HCT116 (cell line): ENCODE results near the gene NLRP14. TPM values are rescaled to one million over a fixed set of nuclear protein-coding genes. Genes with fewer than 3 reads are reported as not detected.

Experiments
- ATAC-seq: fragments of 200-7000 bp; cut with Tn5 transposase; 2 replicates; pipeline ENCODE4 v1.9.1; 2020; ENCODE audit warnings: mild to moderate bottlenecking, moderate library complexity
- BruUV-seq: library from RNA; stranded (reverse); fragments of 400-500 nt; replicated peaks from 2 replicates; lab custom pipeline; 2021; lab: Mats Ljungman, UMichigan
- CTCF ChIA-PET: fragments of 300-600 bp; sonication (Branson Sonifier 250); formaldehyde crosslinking; loops from one replicate; lab custom pipeline; 2021; ENCODE audit warnings: antibody characterized with exemption; lab: Charles Lee
- POLR2A ChIA-PET: fragments of 300-600, 350-600 bp; sonication (Branson Sonifier 250); formaldehyde crosslinking; loops from one replicate; lab custom pipeline; 2021; ENCODE audit warnings: antibody characterized with exemption; lab: Charles Lee
- RAD21 ChIA-PET, 2 experiments: fragments of 300-600 bp; sonication (Branson Sonifier 250); formaldehyde crosslinking; loops; one replicate each; lab custom pipeline; 2023; ENCODE audit warnings: low total read pairs in 2 of 2; ENCODE audit not compliant: uncharacterized antibody in 2 of 2, unreplicated experiment in 2 of 2, low non-redundant PET in 1 of 2; lab: Charles Lee
- DNase-seq: peaks from one replicate; pipeline ENCODE4 v3.0.0-alpha.2; 2010; ENCODE audit warnings: low read depth, low spot score
- H2AFZ ChIP-seq: fragments of 200-600 bp; shearing (Covaris generic), sonication (generic); 2 replicates; pipeline ENCODE4 v1.6.1; 2017; ENCODE audit warnings: low read depth, mixed run types, mixed read lengths, antibody characterized with exemption, low read length; ENCODE audit not compliant: poor library complexity, severe bottlenecking
- H3K27ac ChIP-seq: 2 replicates; pipeline ENCODE4 v1.5.1; 2012; ENCODE audit warnings: low read depth, low read length
- H3K27me3 ChIP-seq: fragments of 200-600 bp; sonication (generic); 2 replicates; pipeline ENCODE4 v1.6.1; 2016; ENCODE audit warnings: mixed run types, low read length, mixed read lengths; ENCODE audit not compliant: insufficient read depth
- H3K36me3 ChIP-seq, 2 experiments: fragments of 200-500 bp in 1 of 2; fragments of 200-600 bp in 1 of 2; sonication (Bioruptor generic) in 1 of 2; sonication (generic) in 1 of 2; 2 replicates each; pipeline versions ENCODE4 v1.5.1 to v1.6.1; 2014 to 2016; ENCODE audit warnings: low read length in 2 of 2, inconsistent platforms in 1 of 2, mixed read lengths in 1 of 2, mixed run types in 1 of 2; ENCODE audit not compliant: insufficient read depth in 2 of 2, control insufficient read depth in 1 of 2
- H3K4me1 ChIP-seq, 2 experiments: fragments of 200-600 bp in 1 of 2; sonication (generic) in 1 of 2; 2 replicates each; pipeline versions ENCODE4 v1.5.1 to v1.6.1; 2012 to 2017; ENCODE audit warnings: low read length in 2 of 2, inconsistent platforms in 1 of 2, mild to moderate bottlenecking in 1 of 2, mixed read lengths in 1 of 2, mixed run types in 1 of 2, moderate library complexity in 1 of 2; ENCODE audit not compliant: insufficient read depth in 2 of 2, control insufficient read depth in 1 of 2
- H3K4me2 ChIP-seq: fragments of 200-600 bp; sonication (generic); 2 replicates; pipeline ENCODE4 v1.6.1; 2017; ENCODE audit warnings: mixed run types, low read length, mixed read lengths
- H3K4me3 ChIP-seq, 2 experiments: fragments of 200-600 bp in 1 of 2; sonication (generic) in 1 of 2; replicated peaks in 1 of 2; 2 replicates each; pipeline ENCODE4 v1.5.1; 2011 to 2016; ENCODE audit warnings: low read length in 2 of 2, control low read depth in 1 of 2, low read depth in 1 of 2, mild to moderate bottlenecking in 1 of 2, mixed read lengths in 1 of 2, mixed run types in 1 of 2
- H3K79me2 ChIP-seq: fragments of 200-600 bp; sonication (generic); 2 replicates; pipeline ENCODE4 v1.6.1; 2017; ENCODE audit warnings: mild to moderate bottlenecking, mixed run types, low read length, moderate library complexity, mixed read lengths; ENCODE audit not compliant: insufficient read depth
- H3K9ac ChIP-seq: fragments of 200-600 bp; sonication (generic); 2 replicates; pipeline ENCODE4 v1.6.1; 2016; ENCODE audit warnings: low read length, mixed read lengths
- H3K9me2 ChIP-seq: fragments of 200-600 bp; sonication (generic), shearing (Covaris generic); 2 replicates; pipeline ENCODE4 v1.6.1; 2017; ENCODE audit warnings: mixed run types, mild to moderate bottlenecking, moderate library complexity; ENCODE audit not compliant: insufficient read depth
- H3K9me3 ChIP-seq, 2 experiments: fragments of 200-500 bp in 1 of 2; fragments of 200-600 bp in 1 of 2; sonication (Bioruptor generic) in 1 of 2; sonication (generic) in 1 of 2; 2 replicates each; pipeline ENCODE4 v1.6.1; 2014 to 2017; ENCODE audit warnings: low read length in 2 of 2, mixed read lengths in 2 of 2, inconsistent platforms in 1 of 2, low read depth in 1 of 2, mild to moderate bottlenecking in 1 of 2, mixed run types in 1 of 2, moderate library complexity in 1 of 2; ENCODE audit not compliant: control insufficient read depth in 1 of 2, insufficient read depth in 1 of 2
- H4K20me1 ChIP-seq: fragments of 200-600 bp; sonication (generic), shearing (Covaris generic); 2 replicates; pipeline ENCODE4 v1.6.1; 2017; ENCODE audit warnings: mixed run types, mild to moderate bottlenecking, moderate library complexity; ENCODE audit not compliant: insufficient read depth
- CBX3 ChIP-seq: IDR thresholded peaks from 2 replicates; pipeline ENCODE4 v1.6.1; 2012; ENCODE audit warnings: low read depth
- EGR1 ChIP-seq: IDR thresholded peaks from 2 replicates; pipeline ENCODE4 v1.6.1; 2012; ENCODE audit warnings: low read depth
- ELF1 ChIP-seq: IDR thresholded peaks from 2 replicates; pipeline ENCODE4 v1.6.1; 2012; ENCODE audit warnings: low read depth, borderline replicate concordance
- FOSL1 ChIP-seq: IDR thresholded peaks from 2 replicates; pipeline ENCODE4 v1.6.1; 2012; ENCODE audit warnings: low read depth
- POLR2A ChIP-seq: IDR thresholded peaks from 2 replicates; pipeline ENCODE4 v1.7.0; 2011; ENCODE audit warnings: borderline replicate concordance; ENCODE audit not compliant: insufficient read depth, insufficient read length; ENCODE audit errors: extremely low read depth
- RAD21 ChIP-seq: IDR thresholded peaks from 2 replicates; pipeline ENCODE4 v1.6.1; 2012; ENCODE audit warnings: low read depth, mild to moderate bottlenecking
- REST ChIP-seq: IDR thresholded peaks from 2 replicates; pipeline ENCODE4 v1.6.1; 2012; ENCODE audit warnings: low read depth
- SRF ChIP-seq: IDR thresholded peaks from 2 replicates; pipeline ENCODE4 v1.6.1; 2012; ENCODE audit warnings: low read depth
- TCF7L2 ChIP-seq: IDR thresholded peaks from 2 replicates; pipeline ENCODE4 v1.7.0; 2011; ENCODE audit warnings: borderline replicate concordance, inconsistent platforms; ENCODE audit not compliant: insufficient read depth, insufficient read length; ENCODE audit errors: extremely low read depth
- YY1 ChIP-seq: IDR thresholded peaks from 2 replicates; pipeline ENCODE4 v1.6.1; 2011; ENCODE audit warnings: low read length, low read depth, moderate library complexity, mild to moderate bottlenecking; ENCODE audit not compliant: insufficient replicate concordance; ENCODE audit errors: extremely low read depth
- ZNF274 ChIP-seq: fragments of 200-500 bp; sonication (Bioruptor generic); IDR thresholded peaks from 2 replicates; pipeline ENCODE4 v1.6.1; 2014; ENCODE audit warnings: mild to moderate bottlenecking, low read depth, low read length, inconsistent platforms
- intact Hi-C: fragments of 100-400 bp; cut with micrococcal nuclease; formaldehyde crosslinking; loops from 2 replicates; pipeline ENCODE4 v1.10.0; 2022
- total RNA-seq: library from RNA; stranded (reverse); gene quantifications from one replicate; pipeline ENCODE4 v1.2.1, GENCODE V29; 2021; ENCODE audit not compliant: unreplicated experiment
- TF ChIP-seq, protein P1 (sequence below), 3 experiments: fragments of 200-600 bp in 1 of 3; sonication (generic) in 1 of 3; IDR thresholded peaks in 2 of 3; conservative IDR thresholded peaks in 1 of 3; 2 replicates each; pipeline ENCODE4 v1.5.1; 2012 to 2017; ENCODE audit warnings: low read depth in 2 of 3, low read length in 2 of 3, antibody characterized with exemption in 1 of 3, borderline replicate concordance in 1 of 3, control low read depth in 1 of 3, mild to moderate bottlenecking in 1 of 3, mixed read lengths in 1 of 3, mixed run types in 1 of 3, moderate library complexity in 1 of 3; ENCODE audit not compliant: insufficient read depth in 1 of 3

The NLRP14 gene
- total RNA-seq, 1 experiment from 2014 or later = 0.49 TPM

DNA sequence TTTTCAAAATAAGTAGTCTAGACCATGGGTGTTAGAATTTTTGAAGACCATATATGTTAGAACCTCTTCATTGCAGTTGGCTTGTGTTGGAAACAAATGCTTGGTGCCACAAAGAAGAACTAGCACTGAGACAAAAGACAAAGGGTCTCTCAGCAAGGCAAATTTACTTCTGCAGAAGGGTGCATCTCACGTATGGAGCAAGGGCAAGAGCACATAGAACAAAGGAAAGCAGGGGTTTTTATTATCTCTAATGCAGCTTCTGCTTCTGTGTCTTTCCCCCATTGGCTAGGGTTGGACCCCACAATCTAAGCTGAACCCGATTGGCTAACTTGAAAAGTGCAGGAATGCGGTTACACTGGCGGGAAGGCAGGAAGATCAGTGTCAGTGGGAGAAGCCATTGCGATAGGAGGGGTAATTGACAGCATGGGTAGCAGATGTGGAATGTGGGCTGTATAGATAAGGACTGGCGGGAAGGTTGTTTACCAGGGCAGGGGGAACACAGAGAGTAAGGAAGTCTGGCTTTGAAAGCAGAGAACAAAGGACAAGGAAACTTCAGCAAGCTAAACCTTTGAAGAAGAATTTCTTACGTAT is 59.4 kb downstream of the NLRP14 start:
- RAD21 ChIA-PET = no interaction called here

More for the DNA sequence above, 59.4 kb downstream of the NLRP14 start:
- no TSS peak for BruUV-seq
- Histone ChIP-seq H3K9ac (no peak overlapping the region), H2AFZ (no peak overlapping the region), H4K20me1 (no peaks in the 10 kb centered on the region), H3K9me2 (no peaks in the 10 kb centered on the region), H3K79me2 (no peaks in the 10 kb centered on the region), H3K27me3 (peaks cover 10% of the 10 kb centered on the region), H3K4me1 (no peaks in the 10 kb centered on the region), H3K4me2 (no peak overlapping the region), H3K27ac (no peak overlapping the region)
- ATAC-seq (no peak), DNase-seq (no peak)
- POLR2A ChIA-PET = no interaction called here
- CTCF ChIA-PET = no interaction called here
- TF ChIP-seq CBX3 (no peak), REST (no peak), ELF1 (no peak), SRF (no peak), ZNF274 (no peak), RAD21 (no peak), EGR1 (no peak), YY1 (no peak), POLR2A (no peak), TCF7L2 (no peak), FOSL1 (no peak)
- TF ChIP-seq, protein P1, sequence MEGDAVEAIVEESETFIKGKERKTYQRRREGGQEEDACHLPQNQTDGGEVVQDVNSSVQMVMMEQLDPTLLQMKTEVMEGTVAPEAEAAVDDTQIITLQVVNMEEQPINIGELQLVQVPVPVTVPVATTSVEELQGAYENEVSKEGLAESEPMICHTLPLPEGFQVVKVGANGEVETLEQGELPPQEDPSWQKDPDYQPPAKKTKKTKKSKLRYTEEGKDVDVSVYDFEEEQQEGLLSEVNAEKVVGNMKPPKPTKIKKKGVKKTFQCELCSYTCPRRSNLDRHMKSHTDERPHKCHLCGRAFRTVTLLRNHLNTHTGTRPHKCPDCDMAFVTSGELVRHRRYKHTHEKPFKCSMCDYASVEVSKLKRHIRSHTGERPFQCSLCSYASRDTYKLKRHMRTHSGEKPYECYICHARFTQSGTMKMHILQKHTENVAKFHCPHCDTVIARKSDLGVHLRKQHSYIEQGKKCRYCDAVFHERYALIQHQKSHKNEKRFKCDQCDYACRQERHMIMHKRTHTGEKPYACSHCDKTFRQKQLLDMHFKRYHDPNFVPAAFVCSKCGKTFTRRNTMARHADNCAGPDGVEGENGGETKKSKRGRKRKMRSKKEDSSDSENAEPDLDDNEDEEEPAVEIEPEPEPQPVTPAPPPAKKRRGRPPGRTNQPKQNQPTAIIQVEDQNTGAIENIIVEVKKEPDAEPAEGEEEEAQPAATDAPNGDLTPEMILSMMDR (IDR thresholded peaks at IDR 0.05 in 2 of 3, conservative IDR thresholded peaks at IDR 0.05 in 1 of 3; ENCODE audit: borderline replicate concordance in 1 of 3, insufficient read depth in 1 of 3, low read depth in 2 of 3, low read length in 2 of 3) = no peak
- TF ChIP-seq, all 23 proteins: peak for 0
- intact Hi-C loops = no loop called here
- no peaks in the 10 kb centered on the region for H3K36me3 ChIP-seq
- H3K9me3 ChIP-seq = no peaks in the 10 kb centered on the region
- H3K4me3 ChIP-seq = no peak overlapping the region
